NCI-H1105 treated with DMSO at 0.1 percent for 48 hours (cell line): ENCODE data around the gene IQCK.
A peak's percentile ranks its signal among the peaks of the same experiment; 100 is the strongest.
"Not testable (repeated sequence)": the region's sequence is repeated elsewhere in the genome, so short reads cannot be mapped to it uniquely, and the experiment has no call there.

Source experiments
- DNase-seq: peaks from one replicate; lab custom pipeline; 2025; lab: John Stamatoyannopoulos, UW

Gene IQCK, protein sequence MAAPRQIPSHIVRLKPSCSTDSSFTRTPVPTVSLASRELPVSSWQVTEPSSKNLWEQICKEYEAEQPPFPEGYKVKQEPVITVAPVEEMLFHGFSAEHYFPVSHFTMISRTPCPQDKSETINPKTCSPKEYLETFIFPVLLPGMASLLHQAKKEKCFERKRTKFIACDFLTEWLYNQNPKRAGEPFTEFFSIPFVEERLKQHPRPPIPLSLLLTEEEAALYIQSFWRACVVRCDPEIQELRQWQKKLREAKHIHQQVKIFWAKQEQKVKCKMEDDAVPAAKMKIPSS

DNA sequence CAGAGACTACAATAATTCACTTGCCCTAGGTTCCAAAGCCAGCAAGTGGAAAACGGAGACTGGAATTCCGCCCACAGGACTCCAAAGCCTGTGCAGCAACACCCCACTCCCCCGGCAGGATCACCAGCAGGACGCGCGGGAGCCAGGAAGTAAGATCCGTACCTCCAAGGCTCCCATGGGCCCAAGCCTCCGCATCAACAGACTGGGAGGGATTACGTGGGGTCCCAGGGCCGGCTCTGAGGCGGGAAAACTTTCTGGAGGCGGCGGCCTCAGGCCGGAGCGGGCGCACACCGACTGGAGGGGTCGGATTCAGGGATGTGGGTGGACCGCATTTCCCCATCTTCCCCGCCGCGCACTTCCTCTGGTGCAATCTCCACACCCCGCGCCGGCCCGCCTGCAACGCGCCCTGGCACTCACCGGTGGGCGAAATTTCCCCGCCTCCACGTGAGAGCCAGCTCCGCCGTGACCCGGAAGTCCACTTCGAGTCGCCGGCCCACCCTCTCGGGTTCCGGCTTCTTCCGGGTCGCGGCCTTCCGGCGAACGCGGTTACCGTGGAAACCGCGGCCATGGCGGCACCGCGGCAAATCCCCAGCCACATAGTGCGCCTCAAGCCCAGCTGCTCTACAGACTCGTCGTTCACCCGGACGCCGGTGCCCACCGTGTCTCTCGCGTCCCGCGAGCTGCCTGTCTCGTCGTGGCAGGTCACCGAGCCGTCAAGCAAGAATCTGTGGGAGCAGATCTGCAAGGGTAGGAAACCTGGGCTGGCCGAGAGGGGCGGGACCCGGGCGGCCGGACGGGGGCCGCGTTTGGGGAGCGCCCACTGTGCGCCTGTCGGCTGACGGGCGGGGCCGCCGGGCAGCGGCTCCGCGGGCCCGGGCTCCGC, at the start of gene IQCK, which contains the start of gene KNOP1:
IQCK (plus strand) TSS at position 531 of the 883 bp plus-strand sequence; CDS start at position 567, 36 bp downstream.
KNOP1 (minus strand) TSS at position 487 of the 883 bp plus-strand sequence. CDS start 3,192 bp downstream, outside the sequence.
- DNase-seq: peak; percentile 71

DNA sequence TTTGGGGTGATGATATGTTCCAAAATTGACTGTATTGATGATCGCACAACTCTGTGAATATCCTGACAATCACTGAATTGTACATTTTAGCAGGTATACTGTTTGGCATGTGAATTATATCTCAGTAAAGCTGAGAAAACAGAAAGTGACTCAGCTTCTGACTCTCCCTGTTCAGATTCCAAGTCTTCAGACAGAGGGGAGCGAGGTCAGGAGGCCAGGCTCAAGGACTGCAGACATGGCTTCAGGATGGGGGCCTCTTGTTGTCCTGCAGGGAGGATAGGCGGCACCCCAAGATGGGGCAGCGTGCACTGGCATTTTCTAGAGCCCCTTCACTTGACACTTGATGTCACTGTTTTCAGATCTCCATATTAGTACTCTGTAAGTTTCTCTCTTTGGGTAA, 45.7 kb upstream of the IQCK start:
- no peak for DNase-seq

DNA sequence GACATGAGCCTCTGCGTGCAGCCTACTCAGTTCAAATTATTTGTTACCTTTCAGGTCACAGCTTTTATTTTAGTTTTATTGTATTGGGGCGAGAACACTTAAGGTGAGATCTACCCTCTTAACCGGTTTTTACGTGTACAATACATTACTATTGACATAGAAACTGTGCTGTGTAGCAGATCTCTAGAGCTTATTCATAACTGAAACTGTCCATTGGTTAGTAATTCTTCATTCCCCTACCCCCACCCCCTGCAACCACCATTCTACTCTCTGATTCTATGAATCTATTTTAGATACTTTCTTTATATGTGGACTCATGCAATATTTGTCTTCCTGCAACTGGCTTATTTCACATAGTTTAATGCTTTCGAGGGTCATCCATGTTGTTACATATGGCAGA, 43.6 kb upstream of the IQCK start:
- no peak for DNase-seq

DNA sequence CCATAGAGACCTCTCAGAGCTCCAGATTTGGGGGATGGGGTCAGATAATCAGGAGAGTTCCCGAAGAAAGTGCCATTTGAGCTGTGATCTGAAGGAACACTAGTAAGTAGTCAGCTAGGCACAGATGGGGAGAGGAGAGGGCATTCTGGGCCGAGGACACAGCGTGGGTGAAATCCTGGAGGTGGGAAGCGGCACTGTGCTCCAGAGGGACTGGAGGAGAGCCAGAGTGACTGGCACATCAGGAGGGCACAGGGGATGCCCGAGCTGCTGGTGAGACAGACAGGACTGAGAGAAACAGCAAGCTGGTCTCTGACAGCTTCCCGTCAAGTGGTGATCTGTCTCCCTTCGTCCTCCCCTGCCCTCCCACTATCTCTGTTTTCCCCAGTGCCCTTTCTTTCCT, 40.7 kb upstream of the IQCK start:
- DNase-seq: no peak

DNA sequence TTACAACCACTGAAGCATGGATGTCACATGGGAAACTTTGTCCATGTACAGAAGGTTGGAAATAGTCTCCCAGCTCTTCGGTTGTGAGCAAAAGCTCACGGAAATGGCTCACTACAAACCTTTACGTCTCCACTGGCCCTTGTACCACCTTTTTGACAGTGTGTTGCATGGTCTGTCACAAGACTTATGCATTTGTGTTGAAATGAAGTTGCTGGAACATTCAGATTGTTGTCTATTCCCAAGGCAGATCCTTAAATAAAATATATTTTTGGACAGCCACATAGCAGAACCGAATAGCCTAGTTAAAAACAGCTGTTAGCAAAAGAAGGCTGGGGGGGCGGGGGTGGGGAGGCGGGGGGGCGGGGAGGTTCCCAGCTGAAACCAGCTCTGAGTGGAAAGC, 39.3 kb upstream of the IQCK start:
- DNase-seq: no peak

DNA sequence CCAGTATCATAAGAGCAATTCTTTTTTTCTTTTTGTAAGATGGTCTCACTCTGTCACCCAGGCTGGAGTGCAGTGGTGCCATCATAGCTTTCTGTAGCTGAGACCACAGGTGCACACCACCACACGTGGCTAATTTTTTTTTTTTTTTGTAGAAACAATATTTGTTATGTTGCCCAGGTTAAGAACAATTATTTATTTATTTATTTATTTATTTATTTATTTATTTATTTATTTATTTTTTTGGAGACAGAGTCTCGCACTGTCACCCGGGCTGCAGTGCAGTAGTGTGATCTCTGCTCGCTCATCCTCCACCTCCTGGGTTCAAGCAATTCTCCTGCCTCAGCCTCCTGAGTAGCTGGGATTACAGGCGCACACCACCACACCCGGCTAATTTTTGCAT, 38.8 kb upstream of the IQCK start:
- DNase-seq: not testable (repeated sequence)

DNA sequence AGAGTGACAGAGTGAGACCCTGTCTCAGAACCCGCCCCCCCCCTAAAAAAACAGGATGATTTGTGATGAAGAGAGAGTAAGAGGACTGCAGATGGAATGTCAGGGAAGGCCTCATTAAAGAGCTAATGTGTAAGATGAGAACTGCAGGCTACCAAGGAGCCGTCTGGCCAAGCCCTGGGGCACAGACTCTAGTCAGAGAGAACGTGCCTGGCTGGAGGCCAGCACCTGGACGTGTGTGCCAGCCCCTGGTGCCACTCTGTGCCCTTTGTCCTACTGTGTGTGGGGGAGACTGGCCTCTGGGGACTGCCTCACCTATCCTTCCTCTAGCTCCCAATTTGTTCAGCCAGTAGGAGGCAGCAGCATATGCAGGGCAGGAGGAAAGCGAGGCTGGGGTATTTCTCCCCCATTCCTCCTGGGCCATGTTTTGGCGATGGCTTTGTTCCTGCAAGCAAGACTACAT, 37.2 kb upstream of the IQCK start:
- DNase-seq: no peak

DNA sequence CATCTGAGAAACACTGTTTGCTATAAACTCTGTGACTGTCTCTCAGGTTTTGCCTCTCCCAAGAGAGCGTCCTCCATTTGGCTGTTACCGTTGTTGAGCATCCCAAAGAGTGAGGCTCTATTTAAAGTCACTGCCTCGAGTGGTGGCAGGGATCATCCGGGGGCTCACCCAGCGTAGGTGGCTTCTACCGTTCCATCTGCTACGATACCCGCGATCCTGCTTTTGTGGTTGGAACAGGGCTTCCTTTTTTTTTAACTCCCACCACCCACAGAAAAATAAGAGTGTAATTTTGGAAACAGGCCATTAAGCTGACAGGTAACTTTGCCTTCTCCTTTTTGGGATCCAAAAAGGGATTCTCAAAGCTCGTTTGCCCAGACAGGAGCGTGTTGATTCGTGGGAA, 36.4 kb upstream of the IQCK start:
- DNase-seq: no peak

DNA sequence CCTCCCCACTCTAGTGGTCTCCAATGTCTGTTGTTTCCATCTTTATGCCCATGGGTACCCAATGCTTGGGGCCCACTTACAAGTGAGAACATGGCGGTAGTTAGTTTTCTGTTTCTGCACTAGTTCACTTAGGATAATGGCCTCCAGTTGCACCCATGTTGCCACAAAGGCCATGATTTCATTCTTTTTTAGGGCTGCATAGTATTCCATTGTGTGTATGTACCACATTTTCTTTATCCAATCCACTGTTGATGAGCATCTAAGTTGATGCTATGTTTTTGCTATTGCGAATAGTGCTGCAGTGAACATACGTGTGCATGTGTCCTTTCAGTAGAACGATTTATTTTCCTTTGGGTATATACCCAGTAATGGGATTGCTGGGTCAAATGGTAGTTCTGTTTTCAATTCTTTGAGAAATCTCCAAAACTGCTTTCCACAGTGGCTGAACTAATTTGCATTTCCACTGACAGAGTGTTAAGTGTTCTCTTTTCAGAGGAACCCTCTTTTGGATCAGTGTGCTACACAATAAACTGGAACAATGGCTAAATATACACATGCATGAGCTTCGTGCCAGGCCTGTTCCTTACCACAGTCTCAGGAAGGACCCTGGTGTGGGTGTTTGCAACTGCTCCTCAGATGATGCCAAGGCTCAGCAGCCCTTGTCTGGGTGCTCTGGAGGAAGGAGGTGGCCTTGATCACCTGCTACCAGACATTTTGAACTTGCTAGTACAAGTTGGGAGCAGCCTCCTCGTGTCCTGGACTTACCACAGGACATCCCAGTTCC, 34.4 kb upstream of the IQCK start:
- no peak for DNase-seq

DNA sequence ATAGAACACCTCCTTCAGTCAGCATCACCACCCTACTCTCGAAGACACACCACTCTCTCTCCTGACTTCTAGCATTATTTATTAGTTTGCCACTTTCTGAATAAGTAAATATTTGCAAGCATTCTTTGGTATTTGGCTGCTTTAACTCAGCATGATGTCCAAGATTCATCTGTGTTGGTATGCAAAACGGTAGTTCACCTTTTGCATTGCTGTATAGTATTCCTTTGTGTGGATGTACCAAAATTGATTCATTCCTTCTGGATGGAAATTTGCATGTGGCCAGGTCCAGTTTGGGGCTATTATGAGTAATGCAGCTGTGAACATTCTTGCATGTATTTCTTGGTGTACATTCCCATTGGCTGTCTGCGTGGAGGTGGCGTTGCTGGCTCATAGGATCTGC, 32.9 kb upstream of the IQCK start:
- DNase-seq: no peak

DNA sequence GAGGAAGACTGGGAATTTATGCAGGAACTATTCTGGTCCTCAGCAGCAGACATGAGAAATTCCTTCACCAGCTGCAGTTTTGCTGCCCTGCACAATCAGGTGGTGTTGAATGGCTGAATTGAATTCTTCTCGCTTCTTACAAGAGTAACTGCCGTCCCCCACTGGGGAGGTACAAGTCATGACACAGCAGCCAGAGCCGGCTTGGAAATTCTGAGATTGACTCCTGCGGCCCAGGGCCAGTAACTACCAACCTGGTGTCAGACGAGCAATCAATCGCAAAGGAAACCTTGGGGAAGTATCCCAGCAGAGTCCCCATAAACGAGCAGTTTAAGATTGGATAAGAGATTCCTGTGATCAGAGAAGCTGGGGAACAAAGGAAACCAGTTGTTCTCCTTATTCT, 30.8 kb upstream of the IQCK start:
- no peak for DNase-seq

DNA sequence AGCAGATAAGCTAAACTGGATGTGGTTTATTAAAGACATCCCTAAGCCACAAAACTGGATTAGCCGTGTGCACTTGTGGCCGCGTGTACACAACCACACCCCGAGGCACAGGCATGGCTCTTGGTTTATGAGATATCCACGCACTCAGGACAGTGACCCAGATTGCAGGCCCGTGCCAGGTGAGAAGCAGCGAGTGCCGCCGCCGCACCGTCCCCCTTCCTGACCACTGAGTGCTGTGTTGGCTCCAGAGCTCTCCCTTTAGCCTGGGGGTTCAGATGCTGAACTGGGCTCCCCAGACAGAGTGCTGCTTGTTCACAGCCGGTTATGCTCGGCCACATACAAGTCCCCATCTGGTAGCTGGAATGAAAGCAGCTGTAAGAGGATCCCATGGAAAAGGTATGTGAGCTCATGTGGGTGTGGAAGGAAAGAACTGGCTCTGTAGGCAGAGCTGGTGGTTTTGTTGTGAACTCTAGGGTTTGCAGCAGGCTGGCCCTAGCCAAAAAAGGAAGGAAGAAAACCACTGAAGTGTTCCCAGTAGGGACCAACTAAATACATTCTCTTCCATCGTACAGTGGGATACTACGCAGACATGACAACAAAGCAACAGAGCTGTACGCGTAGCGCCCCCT, 29.6 kb upstream of the IQCK start:
- no peak for DNase-seq

DNA sequence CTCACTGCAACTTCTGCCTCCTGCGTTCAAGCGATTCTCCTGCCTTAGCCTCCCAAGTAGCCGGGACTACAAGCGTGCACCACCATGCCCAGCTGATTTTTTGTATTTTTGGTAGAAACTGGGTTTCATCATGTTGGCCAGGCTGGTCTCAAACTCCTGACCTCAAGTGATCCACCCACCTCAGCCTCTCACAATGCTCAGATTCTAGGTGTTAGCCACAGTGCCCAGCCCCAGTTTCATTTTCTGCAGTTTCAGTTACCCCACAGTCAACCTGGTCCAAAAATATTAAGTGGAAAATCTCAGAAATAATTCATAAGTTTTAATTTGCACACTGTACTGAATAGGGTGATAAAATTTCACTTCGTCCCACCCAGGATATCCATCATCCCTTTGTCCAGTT, 28.7 kb upstream of the IQCK start:
- no peak for DNase-seq

DNA sequence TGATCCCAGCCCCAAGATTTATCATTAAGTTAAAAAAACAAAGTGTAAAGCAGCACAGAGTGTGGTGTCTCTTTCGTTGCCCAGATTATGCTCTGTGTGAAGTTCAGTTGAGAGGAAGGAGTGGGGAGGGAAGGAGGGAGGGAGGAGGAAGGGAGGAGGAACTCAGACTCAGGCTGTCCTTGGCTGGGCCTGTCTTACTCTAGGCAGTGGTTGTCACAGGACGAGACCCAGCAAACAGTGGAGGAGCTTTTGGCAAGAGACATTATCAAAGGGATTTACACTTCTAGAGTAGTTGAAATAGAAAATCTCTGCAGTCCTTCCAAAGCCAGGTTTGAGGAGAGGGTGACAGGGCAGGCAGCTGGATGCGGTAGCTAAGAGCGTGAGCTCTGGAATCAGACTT, 27.9 kb upstream of the IQCK start:
- DNase-seq: no peak

DNA sequence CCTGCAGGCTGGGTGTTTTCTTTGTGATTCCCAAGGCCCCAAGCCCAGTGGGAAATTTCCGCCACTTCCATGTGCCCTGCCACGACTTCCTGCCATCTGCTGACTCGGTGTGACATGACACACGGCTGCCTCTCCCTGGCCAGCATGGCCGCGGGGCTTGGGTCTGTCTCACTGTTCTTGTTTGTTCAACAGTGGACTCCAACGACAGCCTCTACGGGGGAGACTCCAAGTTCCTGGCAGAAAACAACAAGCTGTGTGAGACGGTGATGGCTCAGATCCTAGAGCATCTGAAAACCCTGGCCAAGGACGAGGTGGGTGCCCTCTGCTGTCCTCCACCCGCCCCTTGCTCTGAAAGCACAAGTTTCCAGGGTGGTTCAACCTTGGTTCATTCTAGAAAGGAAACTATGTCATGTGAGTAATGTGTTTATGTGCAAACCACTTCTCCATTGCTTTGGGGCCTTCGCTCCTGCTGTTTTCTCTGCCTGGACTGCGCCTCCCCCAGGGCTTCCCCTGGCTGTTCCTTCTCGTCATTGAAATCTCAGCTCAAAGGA, 26.8 kb upstream of the IQCK start:
- no peak for DNase-seq

DNA sequence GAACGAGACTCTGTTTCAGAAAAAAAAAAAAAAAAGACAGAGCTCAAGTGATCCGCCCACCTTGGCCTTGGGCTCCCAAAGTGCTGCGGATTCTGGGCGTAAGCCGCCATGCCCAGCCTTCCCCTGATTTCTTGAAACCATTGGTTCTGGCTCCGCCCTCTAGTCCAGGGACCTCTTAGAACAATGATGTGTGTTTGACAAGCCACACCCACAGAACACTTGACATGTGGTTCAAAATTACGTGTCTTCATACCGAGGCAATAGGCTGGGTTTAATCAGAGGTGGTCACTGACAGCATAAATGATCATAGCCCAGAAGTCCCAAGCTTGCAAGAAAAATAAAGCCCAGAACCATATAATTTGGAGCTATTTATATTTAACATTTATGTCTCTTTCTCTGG, 23.1 kb upstream of the IQCK start:
- DNase-seq: no peak

DNA sequence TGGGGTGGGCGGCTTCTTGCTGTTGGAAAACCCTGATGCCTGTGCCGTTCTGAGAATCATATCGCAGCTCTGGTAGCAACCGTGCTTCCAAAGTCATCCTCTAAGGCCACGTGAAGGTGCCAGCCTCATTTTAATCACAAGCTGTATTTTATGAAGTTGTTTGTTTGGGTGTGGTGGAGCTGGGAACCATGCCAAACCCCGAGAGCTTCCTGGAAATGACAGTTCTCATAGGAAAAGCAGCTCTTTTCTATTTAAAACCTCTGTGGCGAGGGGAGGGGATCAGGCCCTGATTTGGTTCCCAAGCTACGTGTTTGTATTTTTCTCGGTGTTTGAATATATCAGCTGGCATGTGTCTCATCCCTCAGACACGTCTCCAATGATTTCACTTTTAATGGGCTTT, 21.7 kb upstream of the IQCK start:
- peak; percentile 80 for DNase-seq

DNA sequence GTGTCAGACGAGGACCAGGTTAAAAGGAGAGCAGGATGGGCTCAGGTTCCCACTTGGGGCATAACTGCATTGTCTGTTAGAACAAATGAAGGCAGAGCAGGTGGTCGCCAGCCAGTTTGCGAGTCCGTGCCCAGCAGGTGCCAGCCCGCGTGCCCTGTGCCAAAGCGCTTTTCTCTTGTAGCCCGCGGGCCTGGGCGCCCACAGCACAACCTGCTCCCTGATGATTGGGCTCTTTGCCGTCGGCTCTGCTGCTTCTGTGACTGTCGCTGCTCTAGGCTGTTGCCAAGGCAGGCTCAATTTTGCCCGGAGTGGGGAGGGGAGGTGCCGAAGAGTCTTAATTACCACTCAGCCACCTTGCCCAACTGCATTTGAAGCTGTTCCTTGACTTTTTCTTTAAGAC, 21.1 kb upstream of the IQCK start:
- peak; percentile 77 for DNase-seq

DNA sequence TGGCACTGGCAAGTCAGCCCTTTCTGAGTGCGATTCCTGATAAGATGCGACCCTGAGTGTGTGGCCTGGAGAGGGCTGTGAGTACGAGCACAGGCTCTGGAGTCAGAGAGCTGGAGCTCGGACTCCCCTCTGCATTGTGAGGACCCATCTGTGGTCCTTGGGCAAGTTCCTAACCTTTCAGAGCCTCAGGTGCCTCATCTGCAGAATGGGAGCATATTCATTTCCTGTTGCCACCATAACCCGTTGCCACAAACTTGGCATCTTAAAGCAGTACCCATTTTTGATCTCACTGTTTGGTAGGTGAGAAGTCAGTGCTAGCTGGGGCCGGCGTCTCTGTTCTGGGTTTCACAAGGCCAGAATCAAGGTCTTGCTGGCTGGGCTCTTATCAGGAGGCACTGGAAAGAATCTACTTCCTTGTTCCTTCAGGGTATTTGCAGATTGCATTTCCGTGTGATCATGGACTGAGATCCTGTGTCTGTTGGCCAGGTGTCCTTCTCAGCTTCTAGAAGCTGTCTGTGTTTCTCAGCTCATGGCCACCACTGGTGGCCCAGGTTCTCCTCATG, 20.2 kb upstream of the IQCK start:
- no peak for DNase-seq

DNA sequence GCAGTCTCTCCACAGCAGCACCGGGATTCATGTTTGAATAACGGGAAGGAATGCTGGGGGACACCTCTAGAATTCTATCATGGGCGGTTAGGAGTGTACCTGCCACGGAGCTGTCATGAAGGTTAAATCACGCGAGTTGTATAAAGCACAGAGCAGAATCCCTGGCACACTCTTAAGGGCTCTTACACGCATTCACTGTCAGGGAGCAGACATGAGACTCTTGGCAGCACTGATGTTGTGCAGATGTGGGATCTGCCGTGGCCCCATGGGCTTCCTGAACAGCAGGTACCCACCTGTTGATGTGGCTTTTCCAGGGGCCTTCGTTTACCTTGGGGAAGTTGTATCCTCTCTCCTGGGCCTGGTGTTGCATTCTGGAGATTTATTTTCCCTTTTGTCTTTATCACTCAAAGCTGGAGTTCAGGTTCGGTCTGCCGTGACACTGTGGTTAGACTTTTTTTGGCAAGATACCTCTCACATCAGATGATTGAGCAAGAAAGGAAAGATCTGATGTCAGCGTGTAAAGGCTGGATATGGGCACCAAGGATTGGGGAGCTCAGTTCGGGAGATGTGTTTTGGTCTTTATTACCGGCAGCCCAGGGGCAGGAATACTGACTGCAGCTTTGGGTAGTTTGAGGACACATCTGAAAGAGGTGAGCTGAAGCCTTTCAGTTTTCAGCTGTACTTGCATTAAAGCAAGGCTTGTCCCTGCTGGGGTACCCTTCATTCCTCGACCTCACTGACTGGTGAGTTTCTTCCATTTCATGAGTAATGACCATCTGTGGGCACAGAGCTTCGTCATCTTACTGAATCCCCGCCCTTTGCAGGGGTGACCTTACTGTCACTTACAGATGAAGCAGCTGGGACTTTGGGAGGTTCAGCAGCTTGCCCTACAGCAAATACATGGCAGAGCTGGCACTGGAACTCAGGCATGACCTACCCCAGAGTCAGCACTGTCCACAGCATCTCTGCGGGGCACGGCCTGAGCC, 19.3 kb upstream of the IQCK start:
- no peak for DNase-seq
